DOHH2 (cell line): ENCODE data around the gene SYT6.

Experiments used
- CTCF ChIP-seq: fragments of 200-600 bp; sonication (generic); IDR thresholded peaks from one replicate; pipeline ENCODE4 v1.5.1; 2014; ENCODE audit warnings: antibody characterized with exemption, mild to moderate bottlenecking, low read depth, low read length; ENCODE audit not compliant: poor library complexity, severe bottlenecking
- EZH2phosphoT487 ChIP-seq: fragments of 200-600 bp; sonication (generic); IDR thresholded peaks from 2 replicates; pipeline ENCODE4 v1.6.1; 2017; ENCODE audit warnings: borderline replicate concordance, mild to moderate bottlenecking, antibody characterized with exemption, low read length, moderate library complexity, mixed read lengths

GRCh38 chr1:114130213-114130612, 23.5 kb downstream of the SYT6 start:
- TF ChIP-seq EZH2phosphoT487 (no peak), CTCF (no peak)
